ENCODE measurements around the gene MDFI. TPM values are rescaled to one million over a fixed set of nuclear protein-coding genes. Genes with fewer than 3 reads are reported as not detected.

The MDFI gene, protein sequence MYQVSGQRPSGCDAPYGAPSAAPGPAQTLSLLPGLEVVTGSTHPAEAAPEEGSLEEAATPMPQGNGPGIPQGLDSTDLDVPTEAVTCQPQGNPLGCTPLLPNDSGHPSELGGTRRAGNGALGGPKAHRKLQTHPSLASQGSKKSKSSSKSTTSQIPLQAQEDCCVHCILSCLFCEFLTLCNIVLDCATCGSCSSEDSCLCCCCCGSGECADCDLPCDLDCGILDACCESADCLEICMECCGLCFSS
- total RNA-seq (2022) (39.1 and 59.1 TPM in 2 replicates), Bru-seq, nascent RNA (percentile 60 among the genes with signal in this experiment), BruChase-seq, experiment 1, labeled RNA remaining after a 6-hour chase (percentile 48 among the genes with signal in this experiment), BruChase-seq, experiment 2, labeled RNA remaining after a 2-hour chase (percentile 51 among the genes with signal in this experiment)
- long read RNA-seq, partial matches to known transcripts: 1 of 5 reads
- long read RNA-seq, other reads (novel, unspliced or antisense): 4 of 5 reads

DNA sequence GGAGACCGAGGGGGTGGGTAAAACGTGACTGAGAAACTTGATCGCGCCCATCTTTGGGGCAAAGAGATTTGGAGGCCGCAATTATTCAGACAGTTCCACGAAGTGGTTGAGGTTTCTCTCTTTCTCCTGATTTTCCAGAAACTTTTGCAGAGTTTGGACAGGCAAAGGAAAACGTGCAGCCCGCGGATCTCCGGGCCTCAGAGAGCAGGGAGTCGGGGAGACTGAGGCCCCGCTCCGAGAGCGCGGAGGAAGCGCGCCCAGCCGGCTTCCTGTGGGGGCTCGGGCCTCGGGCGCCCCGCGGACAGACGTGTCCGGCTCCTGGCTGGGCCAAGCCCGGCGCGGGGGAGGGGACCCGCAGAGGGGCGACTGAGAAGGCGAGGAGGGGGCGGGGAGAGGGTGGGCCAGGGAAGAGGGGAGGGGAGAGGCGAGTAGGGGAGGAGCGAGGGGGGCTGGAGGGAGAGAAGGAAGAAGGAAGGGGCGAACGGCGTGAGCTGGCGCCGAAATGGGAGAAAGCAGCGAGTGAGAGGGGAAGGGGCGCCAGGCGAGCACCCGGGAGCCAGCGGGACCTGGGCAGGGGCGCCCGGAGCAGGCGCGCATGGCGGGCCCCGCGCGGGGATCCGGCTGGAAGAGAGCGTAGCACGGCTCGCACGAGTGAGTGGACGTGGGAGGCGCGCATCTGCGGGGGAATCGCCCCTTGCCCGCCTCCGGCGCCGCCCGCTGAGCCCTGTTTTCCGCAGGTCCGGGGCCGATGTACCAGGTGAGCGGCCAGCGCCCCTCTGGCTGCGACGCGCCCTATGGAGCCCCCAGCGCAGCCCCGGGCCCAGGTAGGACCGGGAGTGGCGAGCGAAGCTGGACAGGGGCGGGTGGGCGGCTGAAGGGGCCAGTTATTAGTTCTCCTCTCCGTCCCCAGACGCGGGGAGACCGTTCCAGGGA, at the start of gene MDFI:
Gene MDFI, plus strand, starts transcription at position 467 of the 933 bp plus-strand sequence. Its CDS starts 282 bp downstream, at position 749.
- Mint-ChIP-seq H3K4me1 (ENCODE audit: insufficient read depth, unreplicated experiment) (peaks cover 11% of the 10 kb centered on the region), H3K9me3 (ENCODE audit: unreplicated experiment) (no peaks in the 10 kb centered on the region), H3K27me3 (ENCODE audit: insufficient read depth, unreplicated experiment) (no peaks in the 10 kb centered on the region), H3K4me3 (ENCODE audit: unreplicated experiment) (peak within 1 kb of the TSS; percentile 86), H3K27ac (ENCODE audit: low read depth, unreplicated experiment) (peak within 1 kb of the TSS; percentile 83), H3K36me3 (ENCODE audit: insufficient read depth, unreplicated experiment) (peaks cover 13% of the 10 kb centered on the region)
- ChIA-PET CTCF (interaction anchor here (0.6 to 1.9 kb wide), 2 partner anchors 46 to 319 kb away, joined by 3 to 8 read pairs; no protein-coding TSS in a partner anchor), POLR2A (interaction anchor here (3.5 kb wide), 1 partner anchor 12 kb away, joined by 42 read pairs; no protein-coding TSS in a partner anchor)
- no peak for TF ChIP-seq CTCF (IDR thresholded peaks at IDR 0.05; ENCODE audit: unreplicated experiment)
- no TSS peak for BruUV-seq (replicated peaks)
- no peak for DNase-seq (ENCODE audit: unreplicated experiment)
- intact Hi-C loops (cut with micrococcal nuclease): no loop called here

GRCh38 chr6:41589223-41589622, 49.0 kb upstream of the MDFI start:
- no peak overlapping the region for H3K27ac Mint-ChIP-seq (ENCODE audit: low read depth, unreplicated experiment)
- no TSS peak for BruUV-seq (replicated peaks)
- ChIA-PET CTCF (interaction anchor here (1.0 to 12.2 kb wide), 5 partner anchors 10 to 282 kb away, joined by 3 to 139 read pairs (median 4); no protein-coding TSS in a partner anchor), POLR2A (no interaction called here)
- TF ChIP-seq CTCF (IDR thresholded peaks at IDR 0.05; ENCODE audit: unreplicated experiment): no peak
- no peak overlapping the region for H3K4me3 Mint-ChIP-seq (ENCODE audit: unreplicated experiment)
- intact Hi-C loops (cut with micrococcal nuclease): no loop called here
- no peaks in the 10 kb centered on the region for H3K27me3 Mint-ChIP-seq (ENCODE audit: insufficient read depth, unreplicated experiment)
- peaks cover 7% of the 10 kb centered on the region for H3K36me3 Mint-ChIP-seq (ENCODE audit: insufficient read depth, unreplicated experiment)
- H3K9me3 Mint-ChIP-seq (ENCODE audit: unreplicated experiment): no peaks in the 10 kb centered on the region
- DNase-seq (ENCODE audit: unreplicated experiment): no peak
- H3K4me1 Mint-ChIP-seq (ENCODE audit: insufficient read depth, unreplicated experiment): no peaks in the 10 kb centered on the region

DNA sequence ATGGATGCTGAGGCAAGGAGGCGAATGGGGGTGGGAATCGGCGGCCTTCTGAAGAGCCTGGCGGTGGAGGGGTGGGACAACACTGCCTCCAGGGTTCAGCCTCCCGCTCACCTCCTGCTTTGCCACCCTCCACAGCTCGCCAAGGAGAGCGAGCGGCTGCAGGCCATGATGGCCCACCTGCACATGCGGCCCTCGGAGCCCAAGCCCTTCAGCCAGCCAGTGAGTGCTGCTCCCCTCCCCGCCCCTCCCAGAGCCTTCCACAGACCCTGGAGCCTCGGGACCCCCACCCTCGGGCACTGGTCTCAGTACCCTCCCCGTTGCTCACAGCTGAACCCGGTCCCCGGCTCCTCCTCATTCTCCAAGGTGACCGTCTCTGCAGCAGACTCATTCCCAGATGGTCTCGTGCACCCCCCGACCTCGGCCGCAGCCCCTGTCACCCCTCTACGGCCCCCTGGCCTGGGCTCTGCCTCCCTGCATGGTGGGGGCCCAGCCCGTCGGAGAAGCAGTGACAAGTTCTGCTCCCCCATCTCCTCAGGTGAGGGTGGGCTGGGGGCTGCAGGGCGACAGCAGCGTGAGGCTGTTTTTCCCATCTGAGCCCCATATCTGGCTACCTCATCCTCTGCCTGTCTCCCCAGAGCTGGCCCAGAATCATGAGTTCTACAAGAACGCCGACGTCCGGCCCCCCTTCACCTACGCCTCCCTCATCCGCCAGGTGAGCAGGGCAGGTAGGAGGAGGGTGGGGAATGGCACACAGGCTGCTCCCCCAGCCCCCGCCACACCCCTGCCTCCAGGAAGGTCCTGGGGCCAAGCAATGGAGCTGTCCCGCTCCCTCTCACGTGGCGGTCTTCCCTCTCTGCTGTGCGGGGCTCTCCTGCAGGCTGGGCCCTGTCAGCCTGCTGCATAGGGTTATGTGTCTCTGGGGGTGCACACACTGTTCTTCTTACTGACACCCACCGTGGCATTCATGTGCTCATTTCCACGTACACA, 48.3 kb upstream of the MDFI start:
- no TSS peak for BruUV-seq (replicated peaks)
- Mint-ChIP-seq H3K36me3 (ENCODE audit: insufficient read depth, unreplicated experiment) (peaks cover 7% of the 10 kb centered on the region), H3K9me3 (ENCODE audit: unreplicated experiment) (no peaks in the 10 kb centered on the region), H3K27ac (ENCODE audit: low read depth, unreplicated experiment) (no peak overlapping the region), H3K27me3 (ENCODE audit: insufficient read depth, unreplicated experiment) (no peaks in the 10 kb centered on the region), H3K4me1 (ENCODE audit: insufficient read depth, unreplicated experiment) (no peaks in the 10 kb centered on the region), H3K4me3 (ENCODE audit: unreplicated experiment) (no peak overlapping the region)
- intact Hi-C loops (cut with micrococcal nuclease): loop anchor here (5.0 kb wide), 1 partner anchor 43 kb away; the partner anchor contains the start of gene FOXP4
- ChIA-PET POLR2A (no interaction called here), CTCF (interaction anchor here (0.5 to 12.2 kb wide), 9 partner anchors 13 to 419 kb away, joined by 3 to 139 read pairs (median 3); no protein-coding TSS in a partner anchor)
- DNase-seq (ENCODE audit: unreplicated experiment): no peak
- no peak for TF ChIP-seq CTCF (IDR thresholded peaks at IDR 0.05; ENCODE audit: unreplicated experiment)
